Astrocyte of the cerebellum (primary cell): Measurements from ENCODE around the gene SEMA5A.

Source experiments
- DNase-seq: peaks from one replicate; pipeline ENCODE4 v3.0.0-alpha.2; 2011; ENCODE audit warnings: low read depth
- H3K4me3 ChIP-seq: 2 replicates; pipeline ENCODE4 v1.5.1; 2011; ENCODE audit warnings: mild to moderate bottlenecking, low read depth, low read length, moderate library complexity
- in situ Hi-C: cut with HindIII; loops from 2 replicates; pipeline ENCODE4 v1.10.0; 2017; ENCODE audit warnings: low sequenced_read_pairs
- TF ChIP-seq, protein P1 (sequence below): IDR thresholded peaks from 2 replicates; pipeline ENCODE4 v1.5.1; 2012; ENCODE audit warnings: low read length, low read depth, moderate library complexity, mild to moderate bottlenecking; ENCODE audit errors: missing control alignments

Gene SEMA5A

DNA sequence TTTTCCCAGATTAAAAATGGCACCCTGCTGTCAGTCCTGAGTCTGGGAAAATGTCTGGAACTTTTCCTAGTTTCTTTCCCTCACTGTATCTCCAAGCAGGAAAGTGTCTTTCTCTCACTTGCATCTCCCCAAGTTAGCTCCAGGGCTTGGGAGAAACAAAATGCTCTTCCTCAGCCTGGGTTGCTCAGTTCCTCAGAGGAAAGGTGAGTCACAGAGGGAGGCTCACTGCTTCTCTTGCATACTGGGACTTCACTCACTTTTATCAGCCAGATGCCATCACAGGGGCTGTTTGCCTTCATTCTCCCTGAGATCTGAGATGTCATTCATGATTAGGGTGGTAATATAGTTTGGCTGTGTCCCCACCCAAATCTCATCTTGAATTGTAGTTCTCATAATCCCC lies 519.9 kb downstream of the SEMA5A start:
- in situ Hi-C loops: no loop called here
- H3K4me3 ChIP-seq: no peak overlapping the region
- TF ChIP-seq, protein P1, sequence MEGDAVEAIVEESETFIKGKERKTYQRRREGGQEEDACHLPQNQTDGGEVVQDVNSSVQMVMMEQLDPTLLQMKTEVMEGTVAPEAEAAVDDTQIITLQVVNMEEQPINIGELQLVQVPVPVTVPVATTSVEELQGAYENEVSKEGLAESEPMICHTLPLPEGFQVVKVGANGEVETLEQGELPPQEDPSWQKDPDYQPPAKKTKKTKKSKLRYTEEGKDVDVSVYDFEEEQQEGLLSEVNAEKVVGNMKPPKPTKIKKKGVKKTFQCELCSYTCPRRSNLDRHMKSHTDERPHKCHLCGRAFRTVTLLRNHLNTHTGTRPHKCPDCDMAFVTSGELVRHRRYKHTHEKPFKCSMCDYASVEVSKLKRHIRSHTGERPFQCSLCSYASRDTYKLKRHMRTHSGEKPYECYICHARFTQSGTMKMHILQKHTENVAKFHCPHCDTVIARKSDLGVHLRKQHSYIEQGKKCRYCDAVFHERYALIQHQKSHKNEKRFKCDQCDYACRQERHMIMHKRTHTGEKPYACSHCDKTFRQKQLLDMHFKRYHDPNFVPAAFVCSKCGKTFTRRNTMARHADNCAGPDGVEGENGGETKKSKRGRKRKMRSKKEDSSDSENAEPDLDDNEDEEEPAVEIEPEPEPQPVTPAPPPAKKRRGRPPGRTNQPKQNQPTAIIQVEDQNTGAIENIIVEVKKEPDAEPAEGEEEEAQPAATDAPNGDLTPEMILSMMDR: no peak
- no peak for DNase-seq

GRCh38 chr5:9020996-9021395 lies 524.9 kb downstream of the SEMA5A start:
- in situ Hi-C loops: no loop called here
- H3K4me3 ChIP-seq: no peak overlapping the region
- no peak for DNase-seq
- TF ChIP-seq, protein P1: no peak

GRCh38 chr5:9015937-9016270 lies 530.0 kb downstream of the SEMA5A start:
- in situ Hi-C loops: no loop called here
- DNase-seq: no peak
- H3K4me3 ChIP-seq: no peak overlapping the region
- TF ChIP-seq, protein P1: no peak

DNA sequence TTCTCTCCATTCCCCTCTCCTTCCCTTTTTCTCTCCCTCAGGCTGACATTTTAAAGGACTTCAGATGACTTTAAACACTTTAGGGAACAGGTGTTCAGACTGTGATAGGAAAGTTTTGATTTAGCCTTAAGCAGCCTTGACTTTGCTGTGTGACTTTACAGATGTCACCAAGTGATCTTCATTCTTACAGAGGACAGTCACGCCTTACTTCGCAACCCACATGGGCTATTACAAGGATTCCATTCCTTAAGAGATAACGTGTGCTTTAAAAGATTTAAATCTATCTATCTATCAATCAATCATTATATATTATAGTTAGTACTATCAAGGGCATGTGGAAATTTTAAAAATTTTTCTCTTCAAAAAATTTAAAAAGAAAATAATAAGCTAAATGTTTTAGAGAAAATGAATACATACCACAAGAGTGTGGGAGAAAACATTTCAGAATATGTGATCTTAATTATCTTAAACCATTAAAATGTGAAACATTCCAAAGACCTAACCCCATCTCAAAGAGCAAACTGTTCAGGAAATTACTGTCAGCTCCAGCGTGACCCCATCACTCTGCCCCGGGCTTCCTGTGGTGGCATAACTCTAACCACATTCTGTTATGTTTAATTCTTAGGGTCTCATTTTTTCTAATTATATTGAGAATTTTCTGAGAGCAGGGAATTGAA lies 530.5 kb downstream of the SEMA5A start:
- H3K4me3 ChIP-seq: no peak overlapping the region
- TF ChIP-seq, protein P1: no peak
- in situ Hi-C loops: no loop called here
- DNase-seq: peak; percentile 53

DNA sequence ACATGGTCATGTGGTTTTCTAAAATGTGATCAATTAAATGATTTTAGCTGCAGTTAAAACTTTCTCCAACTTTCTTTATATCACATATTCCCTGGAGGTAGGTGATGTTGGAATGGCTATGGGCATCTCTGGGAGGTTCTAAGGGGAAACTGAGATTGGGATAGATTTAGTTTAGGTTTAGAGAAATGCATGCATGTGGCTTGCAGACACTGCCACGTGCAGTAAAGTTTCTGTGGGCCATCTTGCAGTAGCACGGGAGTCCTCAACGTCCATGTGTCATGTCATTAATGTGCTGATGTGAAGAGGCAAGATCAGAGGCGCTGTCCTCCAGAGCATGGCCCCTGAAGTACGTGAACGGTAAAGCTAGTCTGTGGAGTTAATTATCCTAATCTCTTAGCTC lies 532.7 kb downstream of the SEMA5A start:
- no peak for DNase-seq
- no peak overlapping the region for H3K4me3 ChIP-seq
- TF ChIP-seq, protein P1: no peak
- in situ Hi-C loops: no loop called here

- no peak for DNase-seq
- no peak overlapping the region for H3K4me3 ChIP-seq
- TF ChIP-seq, protein P1: no peak
- in situ Hi-C loops: no loop called here
Measured at GRCh38 chr5:9009931-9010651, 535.8 kb downstream of the SEMA5A start.
